Type B pancreatic cell (in vitro differentiated cells): ENCODE data around the gene C6orf163. TPM values are rescaled to one million over a fixed set of nuclear protein-coding genes. Genes with fewer than 3 reads are reported as not detected.
"Not testable (repeated sequence)": the region's sequence is repeated elsewhere in the genome, so short reads cannot be mapped to it uniquely, and the experiment has no call there.

Experiments
- DNase-seq: peaks from one replicate; pipeline ENCODE4 v3.0.0; 2021; ENCODE audit warnings: mixed read lengths; ENCODE audit not compliant: unreplicated experiment; ENCODE audit errors: extremely low spot score
- H3K27ac Mint-ChIP-seq: 2 replicates; pipeline ENCODE4 v1.8.0; 2021; ENCODE audit warnings: mild to moderate bottlenecking, mixed read lengths
- H3K27me3 Mint-ChIP-seq: 2 replicates; pipeline ENCODE4 v1.8.0; 2021; ENCODE audit warnings: mixed read lengths
- H3K36me3 Mint-ChIP-seq: 2 replicates; pipeline ENCODE4 v1.8.0; 2021; ENCODE audit warnings: mixed read lengths
- H3K4me1 Mint-ChIP-seq: one replicate; pipeline ENCODE4 v1.8.0; 2021; ENCODE audit warnings: mixed read lengths; ENCODE audit not compliant: unreplicated experiment
- H3K4me3 Mint-ChIP-seq: 2 replicates; pipeline ENCODE4 v1.8.0; 2021; ENCODE audit warnings: mild to moderate bottlenecking, mixed read lengths
- H3K9me3 Mint-ChIP-seq: 2 replicates; pipeline ENCODE4 v1.8.0; 2021; ENCODE audit warnings: mixed read lengths
- CTCF ChIP-seq: fragments of 200-600 bp; sonication (generic); conservative IDR thresholded peaks from 2 replicates; pipeline ENCODE4 v1.5.0; 2021; ENCODE audit warnings: antibody characterized with exemption, mild to moderate bottlenecking
- total RNA-seq: library from RNA; stranded (reverse); gene quantifications from 2 replicates; pipeline ENCODE4 v1.2.1, GENCODE V29; 2021; ENCODE audit warnings: low replicate concordance

C6orf163 gene
- total RNA-seq, 1 donor from 2014 or later = 3.3 TPM

GRCh38 chr6:87319271-87319987 is 25.2 kb upstream of the C6orf163 start:
- H3K9me3 Mint-ChIP-seq = no peaks in the 10 kb centered on the region
- no peak for TF ChIP-seq CTCF
- no peak overlapping the region for H3K27ac Mint-ChIP-seq
- H3K27me3 Mint-ChIP-seq = peaks cover 8% of the 10 kb centered on the region
- H3K36me3 Mint-ChIP-seq = no peaks in the 10 kb centered on the region
- H3K4me3 Mint-ChIP-seq = no peak overlapping the region
- peaks cover 9% of the 10 kb centered on the region for H3K4me1 Mint-ChIP-seq
- no peak for DNase-seq

GRCh38 chr6:87322304-87323212 is 22.1 kb upstream of the C6orf163 start, which contains the start of gene SMIM8:
Gene SMIM8, plus strand, starts transcription at chr6:87322588. Its CDS starts 14,444 bp downstream, at chr6:87337032.
- DNase-seq = peak; percentile 91
- peak; percentile 99 for TF ChIP-seq CTCF
- Mint-ChIP-seq H3K27me3 (no peaks in the 10 kb centered on the region), H3K4me3 (peak within 1 kb of the TSS; percentile 99), H3K4me1 (peaks cover 9% of the 10 kb centered on the region), H3K27ac (peak within 1 kb of the TSS; percentile 91), H3K36me3 (peaks cover 6% of the 10 kb centered on the region), H3K9me3 (peaks cover 6% of the 10 kb centered on the region)

GRCh38 chr6:87323880-87324279 is 20.7 kb upstream of the C6orf163 start:
- not testable (repeated sequence) for H3K27ac Mint-ChIP-seq, H3K27me3 Mint-ChIP-seq, DNase-seq, H3K4me1 Mint-ChIP-seq, H3K9me3 Mint-ChIP-seq
- Mint-ChIP-seq H3K36me3 (peaks cover 10% of the 10 kb centered on the region), H3K4me3 (peak overlapping the region; percentile 72)

- Mint-ChIP-seq H3K27ac (no peak overlapping the region), H3K27me3 (no peaks in the 10 kb centered on the region), H3K36me3 (peaks cover 17% of the 10 kb centered on the region), H3K4me1 (peaks cover 7% of the 10 kb centered on the region), H3K9me3 (peaks cover 4% of the 10 kb centered on the region), H3K4me3 (no peak overlapping the region)
- DNase-seq = no peak
- TF ChIP-seq CTCF = no peak
Measured at GRCh38 chr6:87330961-87331360, 13.7 kb upstream of the C6orf163 start.

- no peak for TF ChIP-seq CTCF
- Mint-ChIP-seq H3K27me3 (no peaks in the 10 kb centered on the region), H3K4me3 (no peak overlapping the region), H3K27ac (no peak overlapping the region), H3K36me3 (peaks cover 12% of the 10 kb centered on the region), H3K4me1 (peaks cover 7% of the 10 kb centered on the region), H3K9me3 (no peaks in the 10 kb centered on the region)
- DNase-seq = no peak
Measured at GRCh38 chr6:87333033-87333432, 11.6 kb upstream of the C6orf163 start.
